Measurements from ENCODE around the gene APPL1.

DNA sequence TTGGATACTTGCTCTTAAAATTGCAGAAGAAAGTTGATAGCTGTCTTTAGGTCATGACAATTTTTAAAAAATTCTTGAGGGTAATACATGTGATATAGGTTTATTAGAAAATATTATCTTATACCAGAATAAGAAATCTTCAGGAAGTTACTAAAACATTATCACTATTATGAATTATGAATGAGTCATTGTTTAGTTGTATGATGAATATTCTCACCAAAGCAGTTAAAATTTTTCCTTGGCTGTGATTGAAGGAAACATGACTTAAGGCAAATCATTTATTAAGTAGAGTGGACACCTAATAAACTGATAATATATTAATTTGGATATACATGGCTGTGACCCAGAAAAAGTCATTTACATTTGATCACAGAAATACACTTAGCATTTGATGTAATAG is 30.1 kb downstream of the APPL1 start:
- TF ChIP-seq ZNF160 (CRISPR knock-in tag; IDR thresholded peaks at IDR 0.05) (no peak), ETV6 (CRISPR knock-in tag; conservative IDR thresholded peaks at IDR 0.05) (no peak), RAD51 (IDR thresholded peaks at IDR 0.05; ENCODE audit: borderline replicate concordance) (no peak), MTERF4 (CRISPR knock-in tag; IDR thresholded peaks at IDR 0.05) (no peak), MYC (CRISPR knock-in tag; IDR thresholded peaks at IDR 0.05; ENCODE audit: borderline replicate concordance) (no peak), ZNF512 (CRISPR knock-in tag; IDR thresholded peaks at IDR 0.05) (no peak), TCF12 (IDR thresholded peaks at IDR 0.05) (no peak), TCF12 (CRISPR knock-in tag; IDR thresholded peaks at IDR 0.05) (no peak), CREB1 (IDR thresholded peaks at IDR 0.05) (no peak), CREB1 (CRISPR knock-in tag; IDR thresholded peaks at IDR 0.05) (no peak), MXI1 (IDR thresholded peaks at IDR 0.05; ENCODE audit: borderline replicate concordance, low read depth, low read length) (no peak), ZNF530 (CRISPR knock-in tag; IDR thresholded peaks at IDR 0.05; ENCODE audit: low read depth) (no peak), MTF2 (CRISPR knock-in tag; IDR thresholded peaks at IDR 0.05; ENCODE audit: borderline replicate concordance) (no peak), TEAD2 (CRISPR knock-in tag; IDR thresholded peaks at IDR 0.05) (no peak), YY1 (IDR thresholded peaks at IDR 0.05; ENCODE audit: insufficient read depth, insufficient replicate concordance, low read depth, low read length) (no peak)
- TF ChIP-seq, protein P1, sequence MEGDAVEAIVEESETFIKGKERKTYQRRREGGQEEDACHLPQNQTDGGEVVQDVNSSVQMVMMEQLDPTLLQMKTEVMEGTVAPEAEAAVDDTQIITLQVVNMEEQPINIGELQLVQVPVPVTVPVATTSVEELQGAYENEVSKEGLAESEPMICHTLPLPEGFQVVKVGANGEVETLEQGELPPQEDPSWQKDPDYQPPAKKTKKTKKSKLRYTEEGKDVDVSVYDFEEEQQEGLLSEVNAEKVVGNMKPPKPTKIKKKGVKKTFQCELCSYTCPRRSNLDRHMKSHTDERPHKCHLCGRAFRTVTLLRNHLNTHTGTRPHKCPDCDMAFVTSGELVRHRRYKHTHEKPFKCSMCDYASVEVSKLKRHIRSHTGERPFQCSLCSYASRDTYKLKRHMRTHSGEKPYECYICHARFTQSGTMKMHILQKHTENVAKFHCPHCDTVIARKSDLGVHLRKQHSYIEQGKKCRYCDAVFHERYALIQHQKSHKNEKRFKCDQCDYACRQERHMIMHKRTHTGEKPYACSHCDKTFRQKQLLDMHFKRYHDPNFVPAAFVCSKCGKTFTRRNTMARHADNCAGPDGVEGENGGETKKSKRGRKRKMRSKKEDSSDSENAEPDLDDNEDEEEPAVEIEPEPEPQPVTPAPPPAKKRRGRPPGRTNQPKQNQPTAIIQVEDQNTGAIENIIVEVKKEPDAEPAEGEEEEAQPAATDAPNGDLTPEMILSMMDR (CRISPR knock-in tag; IDR thresholded peaks at IDR 0.05), result no peak

Measured in HepG2 (cell line).